ENCODE measurements around the gene TACC3. TPM values are rescaled to one million over a fixed set of nuclear protein-coding genes. Genes with fewer than 3 reads are reported as not detected.

The TACC3 gene
- total RNA-seq, 1 donor from 2014 or later, result 20.5 TPM

DNA sequence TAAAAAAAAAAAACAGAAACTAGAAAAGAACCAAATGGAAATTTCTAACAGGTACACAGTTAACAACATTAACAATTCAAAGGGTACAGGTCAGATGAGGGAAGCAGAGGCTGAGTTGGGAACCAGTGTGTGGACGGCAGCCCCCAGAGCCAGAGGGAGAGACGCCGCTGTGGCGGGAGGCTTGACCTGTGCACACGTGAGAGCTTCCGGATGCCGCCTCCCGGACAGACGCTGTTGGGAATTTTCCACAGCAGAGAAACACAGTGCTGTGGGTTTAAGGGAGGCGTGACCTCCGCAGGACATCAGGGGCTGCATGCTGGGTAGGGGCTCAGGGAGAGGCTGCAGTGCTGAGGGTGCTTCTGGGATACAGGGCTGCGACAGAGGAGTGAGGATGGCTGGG is 22.2 kb downstream of the TACC3 start:
- ATAC-seq (ENCODE audit: low read depth) (no peak), DNase-seq (no peak)
- Mint-ChIP-seq H3K27me3 (no peaks in the 10 kb centered on the region), H3K9me3 (peaks cover 3% of the 10 kb centered on the region), H3K36me3 (ENCODE audit: low read depth) (peaks cover 38% of the 10 kb centered on the region), H3K4me1 (no peaks in the 10 kb centered on the region), H3K4me3 (no peak overlapping the region), H3K27ac (no peak overlapping the region)
- CTCF ChIA-PET, result interaction anchor here (1.2 kb wide), 1 partner anchor 66 kb away, joined by 4 read pairs; no protein-coding TSS in a partner anchor
- intact Hi-C loops (cut with micrococcal nuclease), result no loop called here
- POLR2A ChIA-PET, result no interaction called here
- TF ChIP-seq, protein P1, sequence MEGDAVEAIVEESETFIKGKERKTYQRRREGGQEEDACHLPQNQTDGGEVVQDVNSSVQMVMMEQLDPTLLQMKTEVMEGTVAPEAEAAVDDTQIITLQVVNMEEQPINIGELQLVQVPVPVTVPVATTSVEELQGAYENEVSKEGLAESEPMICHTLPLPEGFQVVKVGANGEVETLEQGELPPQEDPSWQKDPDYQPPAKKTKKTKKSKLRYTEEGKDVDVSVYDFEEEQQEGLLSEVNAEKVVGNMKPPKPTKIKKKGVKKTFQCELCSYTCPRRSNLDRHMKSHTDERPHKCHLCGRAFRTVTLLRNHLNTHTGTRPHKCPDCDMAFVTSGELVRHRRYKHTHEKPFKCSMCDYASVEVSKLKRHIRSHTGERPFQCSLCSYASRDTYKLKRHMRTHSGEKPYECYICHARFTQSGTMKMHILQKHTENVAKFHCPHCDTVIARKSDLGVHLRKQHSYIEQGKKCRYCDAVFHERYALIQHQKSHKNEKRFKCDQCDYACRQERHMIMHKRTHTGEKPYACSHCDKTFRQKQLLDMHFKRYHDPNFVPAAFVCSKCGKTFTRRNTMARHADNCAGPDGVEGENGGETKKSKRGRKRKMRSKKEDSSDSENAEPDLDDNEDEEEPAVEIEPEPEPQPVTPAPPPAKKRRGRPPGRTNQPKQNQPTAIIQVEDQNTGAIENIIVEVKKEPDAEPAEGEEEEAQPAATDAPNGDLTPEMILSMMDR (IDR thresholded peaks at IDR 0.05), result no peak

DNA sequence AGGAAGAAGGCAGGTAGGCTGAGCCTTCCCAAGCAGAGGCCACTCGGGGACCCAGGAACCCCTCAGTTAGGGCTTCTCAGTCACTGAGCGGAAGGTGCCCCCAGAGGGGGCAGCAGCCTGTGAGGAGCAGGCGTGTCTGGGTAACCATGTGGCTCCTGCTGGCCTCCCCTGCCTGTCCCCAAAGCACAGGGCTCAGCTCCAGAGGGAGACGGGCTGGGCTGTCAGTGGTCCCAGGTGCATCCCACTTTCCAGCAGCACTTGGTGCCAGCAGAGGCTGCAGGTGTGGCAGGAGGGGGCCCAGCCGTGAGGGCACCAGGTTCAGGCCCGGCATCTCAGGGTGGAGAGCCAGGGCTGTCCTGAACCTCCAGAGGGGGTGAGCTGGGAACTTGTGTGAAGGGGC is 22.7 kb downstream of the TACC3 start:
- ChIA-PET CTCF (interaction anchor here (1.2 to 5.3 kb wide), 3 partner anchors 66 to 167 kb away, joined by 3 to 87 read pairs (median 4); no protein-coding TSS in a partner anchor), POLR2A (no interaction called here)
- TF ChIP-seq, protein P1 (IDR thresholded peaks at IDR 0.05), result no peak
- Mint-ChIP-seq H3K9me3 (no peaks in the 10 kb centered on the region), H3K4me1 (no peaks in the 10 kb centered on the region), H3K4me3 (no peak overlapping the region), H3K36me3 (ENCODE audit: low read depth) (peaks cover 34% of the 10 kb centered on the region), H3K27me3 (no peaks in the 10 kb centered on the region), H3K27ac (no peak overlapping the region)
- ATAC-seq (ENCODE audit: low read depth), result no peak
- intact Hi-C loops (cut with micrococcal nuclease), result no loop called here
- no peak for DNase-seq

DNA sequence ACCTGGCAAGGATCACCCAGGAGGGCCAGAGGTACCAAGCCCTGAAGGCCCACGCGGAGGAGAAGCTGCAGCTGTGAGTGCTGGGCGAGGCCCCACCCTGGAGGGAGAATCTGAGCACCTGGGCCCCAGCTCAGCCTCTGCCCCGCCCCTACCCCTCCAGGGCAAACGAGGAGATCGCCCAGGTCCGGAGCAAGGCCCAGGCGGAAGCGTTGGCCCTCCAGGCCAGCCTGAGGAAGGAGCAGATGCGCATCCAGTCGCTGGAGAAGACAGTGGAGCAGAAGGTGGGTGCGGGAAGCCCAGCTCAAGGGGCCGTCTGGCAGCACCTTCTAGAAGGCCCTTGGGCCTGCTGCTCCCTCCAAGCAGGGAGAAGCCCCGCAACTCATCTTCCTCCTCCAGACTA is 23.2 kb downstream of the TACC3 start:
- ChIA-PET POLR2A (no interaction called here), CTCF (interaction anchor here (0.9 to 5.3 kb wide), 5 partner anchors 14 to 166 kb away, joined by 3 to 87 read pairs (median 4); no protein-coding TSS in a partner anchor)

DNA sequence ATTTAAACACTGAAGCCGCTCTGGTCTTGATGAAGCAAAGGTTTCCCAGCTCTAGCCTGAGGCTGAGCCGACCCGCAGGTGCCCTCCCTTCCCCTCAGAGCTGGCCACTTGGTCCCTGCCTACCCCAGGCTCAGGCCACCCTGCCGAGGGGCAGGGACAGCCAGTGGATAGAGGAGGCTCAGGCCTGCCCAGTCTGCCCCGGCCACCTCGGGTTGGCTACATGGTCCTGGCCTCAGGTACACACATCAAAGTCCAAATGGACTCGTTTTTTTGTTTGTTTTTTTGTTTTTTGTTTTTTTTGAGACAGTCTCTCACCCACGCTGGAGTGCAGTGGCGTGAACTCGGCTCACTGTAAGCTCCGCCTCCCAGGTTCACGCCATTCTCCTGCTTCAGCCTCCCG is 23.8 kb downstream of the TACC3 start:
- H3K36me3 Mint-ChIP-seq (ENCODE audit: low read depth), result peaks cover 29% of the 10 kb centered on the region
- H3K9me3 Mint-ChIP-seq, result no peaks in the 10 kb centered on the region
- H3K27me3 Mint-ChIP-seq, result no peaks in the 10 kb centered on the region
- CTCF ChIA-PET, result interaction anchor here (0.9 to 5.3 kb wide), 5 partner anchors 14 to 166 kb away, joined by 3 to 87 read pairs (median 5); no protein-coding TSS in a partner anchor
- TF ChIP-seq, protein P1 (IDR thresholded peaks at IDR 0.05), result no peak
- POLR2A ChIA-PET, result no interaction called here
- DNase-seq (no peak), ATAC-seq (ENCODE audit: low read depth) (no peak)
- intact Hi-C loops (cut with micrococcal nuclease), result no loop called here
- H3K27ac Mint-ChIP-seq, result no peak overlapping the region
- H3K4me1 Mint-ChIP-seq, result no peaks in the 10 kb centered on the region
- H3K4me3 Mint-ChIP-seq, result no peak overlapping the region

More for the DNA sequence above, 23.2 kb downstream of the TACC3 start:
- intact Hi-C loops (cut with micrococcal nuclease), result no loop called here
- no peak for DNase-seq
- H3K27ac Mint-ChIP-seq, result no peak overlapping the region
- H3K4me1 Mint-ChIP-seq, result no peaks in the 10 kb centered on the region
- H3K36me3 Mint-ChIP-seq (ENCODE audit: low read depth), result peaks cover 32% of the 10 kb centered on the region
- no peak for ATAC-seq (ENCODE audit: low read depth)
- H3K4me3 Mint-ChIP-seq, result no peak overlapping the region
- TF ChIP-seq, protein P1 (IDR thresholded peaks at IDR 0.05), result no peak
- H3K27me3 Mint-ChIP-seq, result no peaks in the 10 kb centered on the region
- H3K9me3 Mint-ChIP-seq, result no peaks in the 10 kb centered on the region

DNA sequence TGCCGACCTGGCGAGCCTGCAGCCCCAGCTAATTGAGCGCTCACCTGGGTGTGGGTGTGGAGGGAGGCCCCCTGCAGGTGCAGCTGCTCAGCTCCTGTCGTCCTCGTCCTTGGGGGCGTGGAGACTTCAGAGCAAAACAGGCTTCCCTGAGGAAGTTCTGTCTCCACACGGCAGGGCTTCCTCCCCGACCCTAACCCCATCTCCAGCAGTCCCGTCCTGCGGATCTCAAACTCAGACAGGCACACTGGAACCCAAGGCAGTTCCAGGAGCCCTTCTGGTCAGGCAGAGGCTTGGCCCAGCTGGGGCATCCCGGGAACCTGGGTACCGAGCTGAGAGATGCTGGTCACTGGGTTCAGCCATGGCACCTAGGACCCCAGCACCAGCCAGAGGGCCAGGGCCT is 24.4 kb downstream of the TACC3 start:
- TF ChIP-seq, protein P1 (IDR thresholded peaks at IDR 0.05), result no peak
- no peaks in the 10 kb centered on the region for H3K27me3 Mint-ChIP-seq
- ChIA-PET POLR2A (no interaction called here), CTCF (interaction anchor here (0.9 to 5.3 kb wide), 5 partner anchors 15 to 165 kb away, joined by 3 to 87 read pairs (median 5); no protein-coding TSS in a partner anchor)
- intact Hi-C loops (cut with micrococcal nuclease), result loop anchor here (1.0 kb wide), 1 partner anchor 154 kb away; no protein-coding TSS in a partner anchor
- no peak overlapping the region for H3K27ac Mint-ChIP-seq
- H3K4me1 Mint-ChIP-seq, result no peaks in the 10 kb centered on the region
- ATAC-seq (ENCODE audit: low read depth) (no peak), DNase-seq (no peak)
- H3K4me3 Mint-ChIP-seq, result no peak overlapping the region
- H3K9me3 Mint-ChIP-seq, result no peaks in the 10 kb centered on the region
- peaks cover 26% of the 10 kb centered on the region for H3K36me3 Mint-ChIP-seq (ENCODE audit: low read depth)
